Stimulated activated CD8-positive, alpha-beta memory T cell treated with anti-CD3 and anti-CD28 coated beads, Interleukin-7, amount 100 ng/mL, for 1 hour (primary cell): ENCODE data around the gene CRYBA1.

Experiments used
- DNase-seq, 2 donors: peaks; one replicate each; pipeline ENCODE4 v3.0.0-alpha.2; 2020; ENCODE audit warnings: low read depth in 2 of 2

Gene CRYBA1

GRCh38 chr17:29279397-29280070 is 32.9 kb downstream of the CRYBA1 start:
- no peak for DNase-seq

GRCh38 chr17:29283496-29283895 is 36.8 kb downstream of the CRYBA1 start:
- DNase-seq, result no peak

GRCh38 chr17:29283961-29284360 is 37.3 kb downstream of the CRYBA1 start:
- DNase-seq, result no peak

GRCh38 chr17:29289852-29290251 is 43.2 kb downstream of the CRYBA1 start:
- no peak for DNase-seq

GRCh38 chr17:29291163-29291752 is 44.6 kb downstream of the CRYBA1 start:
- DNase-seq, result no peak

- DNase-seq, result peak; percentile 22 to 32
Observed at GRCh38 chr17:29292071-29292991, 45.7 kb downstream of the CRYBA1 start.

GRCh38 chr17:29292992-29293889 is 46.6 kb downstream of the CRYBA1 start:
- DNase-seq, result peak; percentile 13 to 20

- DNase-seq, result peak; percentile 94
Observed at GRCh38 chr17:29293890-29294579, 47.4 kb downstream of the CRYBA1 start, which contains the start of gene NUFIP2. TSS of gene NUFIP2 (minus strand) at chr17:29294148. CDS start at chr17:29294059, 89 bp downstream.

GRCh38 chr17:29294580-29294900 is 47.9 kb downstream of the CRYBA1 start:
- DNase-seq, result no peak

- DNase-seq, result no peak
Observed at GRCh38 chr17:29295420-29295819, 48.8 kb downstream of the CRYBA1 start.

GRCh38 chr17:29299031-29299430 is 52.4 kb downstream of the CRYBA1 start:
- DNase-seq, result no peak

- no peak for DNase-seq
Observed at GRCh38 chr17:29303386-29303785, 56.7 kb downstream of the CRYBA1 start.
